ENCODE measurements around the gene CAPZA1.

CAPZA1 gene

GRCh38 chr1:112695276-112695675 is 75.6 kb downstream of the CAPZA1 start (continued):
- TF ChIP-seq TSHZ2 (CRISPR knock-in tag; IDR thresholded peaks at IDR 0.05) (no peak), OSR1 (CRISPR knock-in tag; IDR thresholded peaks at IDR 0.05) (no peak), BACH2 (CRISPR knock-in tag; IDR thresholded peaks at IDR 0.05; ENCODE audit: borderline replicate concordance) (no peak), ZNF8 (CRISPR knock-in tag; IDR thresholded peaks at IDR 0.05) (no peak), CSDC2 (CRISPR knock-in tag; IDR thresholded peaks at IDR 0.05) (no peak), SNAI2 (CRISPR knock-in tag; IDR thresholded peaks at IDR 0.05) (no peak), ZFP30 (CRISPR knock-in tag; IDR thresholded peaks at IDR 0.05) (no peak), TOX (CRISPR knock-in tag; IDR thresholded peaks at IDR 0.05; ENCODE audit: borderline replicate concordance) (no peak), RARB (CRISPR knock-in tag; IDR thresholded peaks at IDR 0.05) (no peak)

- no peak for TF ChIP-seq ARNTL (CRISPR knock-in tag; IDR thresholded peaks at IDR 0.05; ENCODE audit: borderline replicate concordance, low read depth)
- TF ChIP-seq ZNF70 (CRISPR knock-in tag; IDR thresholded peaks at IDR 0.05): no peak
- no peak for TF ChIP-seq SNAI2 (CRISPR knock-in tag; IDR thresholded peaks at IDR 0.05)
- TF ChIP-seq TSHZ2 (CRISPR knock-in tag; IDR thresholded peaks at IDR 0.05): no peak
- no peak for TF ChIP-seq GLIS3 (CRISPR knock-in tag; IDR thresholded peaks at IDR 0.05)
- no peak for ATAC-seq
These were observed 77.1 kb downstream of the CAPZA1 start for GRCh38 chr1:112696578-112697314.

GRCh38 chr1:112697781-112698201 is 78.2 kb downstream of the CAPZA1 start:
- ATAC-seq: no peak
- TF ChIP-seq ESRRG (CRISPR knock-in tag; IDR thresholded peaks at IDR 0.05) (no peak), TSHZ2 (CRISPR knock-in tag; IDR thresholded peaks at IDR 0.05) (no peak), PPARA (CRISPR knock-in tag; IDR thresholded peaks at IDR 0.05; ENCODE audit: borderline replicate concordance) (no peak), OSR1 (CRISPR knock-in tag; IDR thresholded peaks at IDR 0.05) (no peak), TOX (CRISPR knock-in tag; IDR thresholded peaks at IDR 0.05; ENCODE audit: borderline replicate concordance) (no peak)

DNA sequence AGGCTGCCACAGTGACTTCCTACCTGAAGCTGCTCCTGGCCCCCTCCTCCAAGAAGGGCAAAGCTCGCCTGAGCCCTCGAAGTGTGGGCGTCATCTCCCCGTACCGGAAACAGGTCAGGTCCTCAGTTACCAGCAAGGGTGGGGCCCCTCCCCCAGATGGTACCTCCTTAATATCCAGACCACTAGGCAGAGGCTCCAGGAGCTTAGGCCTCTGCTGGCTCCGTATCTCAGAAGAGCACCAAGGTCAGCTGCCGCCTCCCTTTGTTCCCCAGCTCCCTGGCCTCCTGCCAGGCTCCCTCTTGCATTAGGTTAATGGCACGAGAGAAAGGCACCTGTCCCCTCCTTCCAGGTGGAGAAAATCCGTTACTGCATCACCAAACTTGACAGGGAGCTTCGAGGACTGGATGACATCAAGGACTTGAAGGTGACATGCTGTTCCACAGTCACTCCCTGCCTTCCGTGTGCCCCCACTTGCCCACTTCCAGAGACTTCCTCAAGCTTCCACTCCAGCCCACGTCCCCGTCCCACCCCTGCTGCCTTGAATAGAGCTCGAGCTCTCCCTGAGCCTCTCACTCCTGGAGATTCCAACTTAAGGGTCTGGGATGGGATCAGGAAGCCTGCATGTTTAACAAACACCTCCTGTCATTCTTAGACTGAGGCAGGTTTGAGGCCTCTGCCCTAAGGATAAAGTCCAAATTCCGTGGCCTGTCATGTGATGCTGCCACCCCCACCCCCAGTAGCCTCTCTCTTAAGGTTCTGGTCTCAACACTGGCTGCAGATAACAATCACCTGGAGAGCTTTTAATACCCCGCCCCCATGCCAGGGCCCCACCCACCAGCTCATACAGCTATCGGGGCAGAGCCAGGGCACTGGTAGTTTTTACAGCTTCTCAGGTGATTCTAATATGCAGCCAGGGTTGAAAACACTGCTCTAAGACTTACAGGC is 79.0 kb downstream of the CAPZA1 start:
- no peak for TF ChIP-seq ZFP3 (CRISPR knock-in tag; IDR thresholded peaks at IDR 0.05)
- no peak for TF ChIP-seq RARB (CRISPR knock-in tag; IDR thresholded peaks at IDR 0.05)
- TF ChIP-seq ZFP30 (CRISPR knock-in tag; IDR thresholded peaks at IDR 0.05): no peak
- no peak for TF ChIP-seq BACH2 (CRISPR knock-in tag; IDR thresholded peaks at IDR 0.05; ENCODE audit: borderline replicate concordance)
- TF ChIP-seq ESRRG (CRISPR knock-in tag; IDR thresholded peaks at IDR 0.05): no peak
- TF ChIP-seq ZC3H10 (CRISPR knock-in tag; IDR thresholded peaks at IDR 0.05): no peak
- no peak for TF ChIP-seq TSHZ2 (CRISPR knock-in tag; IDR thresholded peaks at IDR 0.05)
- no peak for TF ChIP-seq PPARA (CRISPR knock-in tag; IDR thresholded peaks at IDR 0.05; ENCODE audit: borderline replicate concordance)
- no peak for TF ChIP-seq TOX (CRISPR knock-in tag; IDR thresholded peaks at IDR 0.05; ENCODE audit: borderline replicate concordance)
- TF ChIP-seq ISL1 (CRISPR knock-in tag; IDR thresholded peaks at IDR 0.05): no peak
- no peak for TF ChIP-seq ZNF8 (CRISPR knock-in tag; IDR thresholded peaks at IDR 0.05)
- no peak for ATAC-seq
